ENCODE results near the gene EFCAB14.

DNA sequence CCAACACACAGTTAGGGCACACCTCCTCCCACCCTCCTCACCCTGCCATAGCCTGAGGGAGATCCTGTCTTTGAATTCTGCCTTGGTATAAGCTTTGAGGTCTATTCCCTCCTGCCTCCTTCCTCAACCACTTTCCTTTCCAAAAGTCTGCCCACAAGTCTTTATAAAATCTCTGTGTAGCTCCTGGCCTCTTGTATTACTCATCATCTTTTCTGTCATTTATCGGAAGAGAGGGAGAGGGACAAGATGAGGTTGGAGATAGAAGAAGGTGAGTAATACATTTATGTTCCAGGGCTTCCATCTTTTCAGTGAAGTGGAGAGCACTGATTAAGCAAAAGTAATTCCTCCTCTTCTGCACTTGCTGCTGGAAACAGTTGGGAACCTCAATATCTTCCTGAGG, 30.5 kb upstream of the EFCAB14 start:
- TF ChIP-seq EZH2 (IDR thresholded peaks at IDR 0.05; ENCODE audit: insufficient read depth, low read length), result no peak
- TF ChIP-seq, protein P1, sequence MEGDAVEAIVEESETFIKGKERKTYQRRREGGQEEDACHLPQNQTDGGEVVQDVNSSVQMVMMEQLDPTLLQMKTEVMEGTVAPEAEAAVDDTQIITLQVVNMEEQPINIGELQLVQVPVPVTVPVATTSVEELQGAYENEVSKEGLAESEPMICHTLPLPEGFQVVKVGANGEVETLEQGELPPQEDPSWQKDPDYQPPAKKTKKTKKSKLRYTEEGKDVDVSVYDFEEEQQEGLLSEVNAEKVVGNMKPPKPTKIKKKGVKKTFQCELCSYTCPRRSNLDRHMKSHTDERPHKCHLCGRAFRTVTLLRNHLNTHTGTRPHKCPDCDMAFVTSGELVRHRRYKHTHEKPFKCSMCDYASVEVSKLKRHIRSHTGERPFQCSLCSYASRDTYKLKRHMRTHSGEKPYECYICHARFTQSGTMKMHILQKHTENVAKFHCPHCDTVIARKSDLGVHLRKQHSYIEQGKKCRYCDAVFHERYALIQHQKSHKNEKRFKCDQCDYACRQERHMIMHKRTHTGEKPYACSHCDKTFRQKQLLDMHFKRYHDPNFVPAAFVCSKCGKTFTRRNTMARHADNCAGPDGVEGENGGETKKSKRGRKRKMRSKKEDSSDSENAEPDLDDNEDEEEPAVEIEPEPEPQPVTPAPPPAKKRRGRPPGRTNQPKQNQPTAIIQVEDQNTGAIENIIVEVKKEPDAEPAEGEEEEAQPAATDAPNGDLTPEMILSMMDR (IDR thresholded peaks at IDR 0.05; ENCODE audit: insufficient read depth, low read depth, low read length), result no peak
